ENCODE results near the gene MSRB1. TPM values are rescaled to one million over a fixed set of nuclear protein-coding genes. Genes with fewer than 3 reads are reported as not detected.

Gene MSRB1
- total and polyA plus RNA-seq, 9 of the 15 experiments (the other 6 are each of a cell fraction or from before 2014, with no cell fraction given): 5.4 to 33.7 (median 25.7) TPM

DNA sequence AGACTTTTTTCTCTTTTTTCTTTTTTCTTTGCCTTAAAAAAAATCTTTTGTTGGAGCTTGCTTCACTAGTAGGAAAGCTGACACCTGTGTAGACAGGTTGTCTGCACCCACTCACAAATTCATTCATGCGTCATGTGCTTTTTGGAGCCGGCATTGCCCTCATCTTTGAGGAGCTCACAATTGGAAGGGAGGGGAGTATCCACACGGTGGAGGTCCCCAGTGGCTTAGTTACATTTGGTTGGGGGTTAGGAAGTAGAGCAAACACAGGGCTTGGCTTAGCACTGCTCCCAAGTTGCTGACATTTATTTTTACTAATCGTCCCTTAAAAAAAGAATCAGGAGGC lies 52.3 kb downstream of the MSRB1 start:
- Histone ChIP-seq H3K9ac (ENCODE audit: insufficient read depth in 1 of 2, low read depth in 2 of 2, low read length in 2 of 2) (no peak overlapping the region), H3K36me3 (ENCODE audit: control insufficient read depth, insufficient read depth, low read length) (no peaks in the 10 kb centered on the region), H3K4me2 (ENCODE audit: insufficient read depth, low read length) (no peak overlapping the region), H3K4me3 (no peak overlapping the region), H2AFZ (ENCODE audit: low read depth, low read length) (no peak overlapping the region), H3K9me3 (replicated peaks; ENCODE audit: control insufficient read depth, insufficient read depth, low read depth, low read length) (no peaks in the 10 kb centered on the region), H3K4me1 (replicated peaks in 1 of 2; ENCODE audit: control insufficient read depth in 2 of 2, insufficient read depth in 2 of 2, low read length in 2 of 2) (peaks cover 0 to 2% of the 10 kb centered on the region in 2 experiments; a peak in 1 of 5 replicates), H3K9me1 (ENCODE audit: control insufficient read depth, insufficient read depth, low read length) (no peaks in the 10 kb centered on the region), H3K27ac (ENCODE audit: extremely low read depth, low read depth, low read length) (no peak overlapping the region), H3K27me3 (ENCODE audit: control insufficient read depth in 2 of 2, insufficient read depth in 2 of 2, low read length in 2 of 2) (peaks cover 20 to 42% of the 10 kb centered on the region in 2 experiments), H3K79me2 (ENCODE audit: control insufficient read depth, insufficient read depth, low read length) (no peaks in the 10 kb centered on the region), H4K20me1 (replicated peaks; ENCODE audit: control insufficient read depth, insufficient read depth, low read length) (no peaks in the 10 kb centered on the region)
- FAIRE-seq: no peak
- DNase-seq (ENCODE audit: extremely low read depth in 1 of 4, low spot score in 3 of 4): peak in 2 of 4 experiments; percentile 3
- CTCF ChIA-PET (ENCODE audit: low intra/inter-chr PET ratio): no interaction called here
- 2% methylated on average over 4 of the region's 4 CpGs for WGBS (ENCODE audit: insufficient coverage, low coverage, missing lambda C conversion rate)
- BruUV-seq (replicated peaks): no TSS peak
- no peak for ATAC-seq
- TF ChIP-seq, protein P1, sequence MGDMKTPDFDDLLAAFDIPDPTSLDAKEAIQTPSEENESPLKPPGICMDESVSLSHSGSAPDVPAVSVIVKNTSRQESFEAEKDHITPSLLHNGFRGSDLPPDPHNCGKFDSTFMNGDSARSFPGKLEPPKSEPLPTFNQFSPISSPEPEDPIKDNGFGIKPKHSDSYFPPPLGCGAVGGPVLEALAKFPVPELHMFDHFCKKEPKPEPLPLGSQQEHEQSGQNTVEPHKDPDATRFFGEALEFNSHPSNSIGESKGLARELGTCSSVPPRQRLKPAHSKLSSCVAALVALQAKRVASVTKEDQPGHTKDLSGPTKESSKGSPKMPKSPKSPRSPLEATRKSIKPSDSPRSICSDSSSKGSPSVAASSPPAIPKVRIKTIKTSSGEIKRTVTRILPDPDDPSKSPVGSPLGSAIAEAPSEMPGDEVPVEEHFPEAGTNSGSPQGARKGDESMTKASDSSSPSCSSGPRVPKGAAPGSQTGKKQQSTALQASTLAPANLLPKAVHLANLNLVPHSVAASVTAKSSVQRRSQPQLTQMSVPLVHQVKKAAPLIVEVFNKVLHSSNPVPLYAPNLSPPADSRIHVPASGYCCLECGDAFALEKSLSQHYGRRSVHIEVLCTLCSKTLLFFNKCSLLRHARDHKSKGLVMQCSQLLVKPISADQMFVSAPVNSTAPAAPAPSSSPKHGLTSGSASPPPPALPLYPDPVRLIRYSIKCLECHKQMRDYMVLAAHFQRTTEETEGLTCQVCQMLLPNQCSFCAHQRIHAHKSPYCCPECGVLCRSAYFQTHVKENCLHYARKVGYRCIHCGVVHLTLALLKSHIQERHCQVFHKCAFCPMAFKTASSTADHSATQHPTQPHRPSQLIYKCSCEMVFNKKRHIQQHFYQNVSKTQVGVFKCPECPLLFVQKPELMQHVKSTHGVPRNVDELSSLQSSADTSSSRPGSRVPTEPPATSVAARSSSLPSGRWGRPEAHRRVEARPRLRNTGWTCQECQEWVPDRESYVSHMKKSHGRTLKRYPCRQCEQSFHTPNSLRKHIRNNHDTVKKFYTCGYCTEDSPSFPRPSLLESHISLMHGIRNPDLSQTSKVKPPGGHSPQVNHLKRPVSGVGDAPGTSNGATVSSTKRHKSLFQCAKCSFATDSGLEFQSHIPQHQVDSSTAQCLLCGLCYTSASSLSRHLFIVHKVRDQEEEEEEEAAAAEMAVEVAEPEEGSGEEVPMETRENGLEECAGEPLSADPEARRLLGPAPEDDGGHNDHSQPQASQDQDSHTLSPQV (IDR thresholded peaks at IDR 0.05): no peak
- TF ChIP-seq MTF1 (CRISPR knock-in tag; IDR thresholded peaks at IDR 0.05; ENCODE audit: borderline replicate concordance) (no peak), MIER1 (IDR thresholded peaks at IDR 0.05; ENCODE audit: low read depth) (no peak)
- POLR2A ChIA-PET: interaction anchor here (1.0 to 1.2 kb wide), 2 partner anchors 13 to 30 kb away, joined by 3 to 6 read pairs; no protein-coding TSS in a partner anchor
- intact Hi-C loops (cut with micrococcal nuclease): no loop called here
- in situ Hi-C loops (cut with MboI): no loop called here
